Hematopoietic multipotent progenitor cell treated with erythropoietin and hydrocortisone succinate and interleukin-3 and kit ligand, for 6 days (in vitro differentiated cells): Measurements from ENCODE around the gene ANXA3.
"Not testable (repeated sequence)": the region's sequence is repeated elsewhere in the genome, so short reads cannot be mapped to it uniquely, and the experiment has no call there.

Experiments used
- DNase-seq: peaks from one replicate; pipeline ENCODE4 v3.0.0-alpha.2; 2015

The ANXA3 gene

GRCh38 chr4:78551420-78552351 is at the start of gene ANXA3:
ANXA3 (plus strand) TSS chr4:78551770; CDS start chr4:78554474, 2,704 bp downstream.
- peak; percentile 40 for DNase-seq

DNA sequence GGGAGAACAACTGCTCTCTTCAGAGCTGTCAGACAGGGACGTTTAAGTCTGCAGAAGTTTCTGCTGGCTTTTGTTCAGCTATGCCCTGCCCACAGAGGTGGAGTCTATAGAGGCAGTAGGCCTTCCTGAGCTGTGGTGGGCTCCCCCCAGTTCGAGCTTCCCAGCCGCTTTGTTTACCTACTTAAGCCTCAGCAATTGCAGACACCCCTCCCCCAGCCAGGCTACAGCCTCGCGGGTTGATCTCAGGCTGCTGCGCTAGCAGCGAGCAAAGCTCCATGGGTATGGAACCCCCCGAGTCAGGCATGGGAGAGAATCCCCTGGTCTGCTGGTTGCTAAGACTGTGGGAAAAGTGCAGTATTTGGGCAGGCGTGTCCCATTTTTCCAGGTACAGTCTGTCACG is 45.3 kb upstream of the ANXA3 start:
- DNase-seq: not testable (repeated sequence)

DNA sequence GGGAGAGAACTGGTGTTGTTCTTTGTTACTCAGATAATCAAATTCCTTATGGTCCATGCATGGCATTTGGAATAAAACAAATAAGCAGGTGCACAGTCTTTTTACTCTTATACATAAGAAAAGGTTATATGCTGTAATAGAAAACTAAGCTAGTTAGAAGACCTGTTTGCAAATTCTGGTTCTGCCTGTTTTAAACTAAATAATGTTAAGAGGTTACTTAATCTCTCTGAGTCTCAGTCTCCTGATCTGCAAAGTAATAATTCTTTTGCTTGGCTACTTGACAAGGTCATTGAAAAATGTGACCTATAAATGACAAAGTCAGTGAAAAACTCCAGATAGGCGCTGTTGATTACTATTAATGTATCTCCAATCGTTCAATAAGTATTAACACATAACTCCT is 42.5 kb upstream of the ANXA3 start:
- no peak for DNase-seq

DNA sequence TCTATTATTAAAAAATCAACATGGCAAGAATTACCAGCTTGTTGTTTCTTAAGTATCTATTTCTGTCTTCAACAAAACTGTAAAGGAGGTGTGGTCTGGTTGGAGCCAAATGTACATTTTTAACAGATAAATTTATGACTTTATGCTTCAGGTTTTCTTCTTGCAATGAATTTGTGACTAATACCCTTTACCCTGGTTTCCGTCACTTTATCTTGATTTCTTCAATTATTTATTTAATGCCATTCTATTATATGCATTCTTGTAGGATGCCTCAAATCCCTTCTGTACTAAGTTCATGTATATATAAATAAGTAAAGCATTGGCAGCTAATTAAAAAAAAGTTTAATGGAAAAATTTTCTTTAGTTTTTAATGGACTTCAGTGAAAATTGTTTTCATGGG is 41.5 kb upstream of the ANXA3 start:
- DNase-seq: no peak

DNA sequence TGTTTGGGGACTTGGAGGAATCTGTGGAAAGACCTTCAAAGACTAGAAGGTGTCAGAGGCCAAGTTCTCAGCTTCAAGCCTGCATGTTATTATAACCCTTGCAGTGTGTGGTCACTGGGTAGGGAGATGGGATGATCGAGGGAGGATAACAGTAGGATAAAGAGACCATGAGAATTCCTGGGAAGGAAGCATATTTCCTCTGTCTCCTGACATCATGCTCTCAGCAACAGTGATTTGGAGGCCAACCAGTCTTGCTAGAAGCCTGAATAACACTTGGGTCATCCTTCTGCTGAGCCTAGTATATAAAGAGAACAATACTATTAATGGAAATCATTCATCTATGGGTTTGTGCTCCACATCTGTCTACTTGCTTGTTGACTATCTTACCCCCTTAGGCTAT is 40.9 kb upstream of the ANXA3 start:
- no peak for DNase-seq

GRCh38 chr4:78512357-78512920 is 39.1 kb upstream of the ANXA3 start:
- no peak for DNase-seq

- DNase-seq: no peak
Measured at GRCh38 chr4:78513411-78513975, 38.1 kb upstream of the ANXA3 start.

DNA sequence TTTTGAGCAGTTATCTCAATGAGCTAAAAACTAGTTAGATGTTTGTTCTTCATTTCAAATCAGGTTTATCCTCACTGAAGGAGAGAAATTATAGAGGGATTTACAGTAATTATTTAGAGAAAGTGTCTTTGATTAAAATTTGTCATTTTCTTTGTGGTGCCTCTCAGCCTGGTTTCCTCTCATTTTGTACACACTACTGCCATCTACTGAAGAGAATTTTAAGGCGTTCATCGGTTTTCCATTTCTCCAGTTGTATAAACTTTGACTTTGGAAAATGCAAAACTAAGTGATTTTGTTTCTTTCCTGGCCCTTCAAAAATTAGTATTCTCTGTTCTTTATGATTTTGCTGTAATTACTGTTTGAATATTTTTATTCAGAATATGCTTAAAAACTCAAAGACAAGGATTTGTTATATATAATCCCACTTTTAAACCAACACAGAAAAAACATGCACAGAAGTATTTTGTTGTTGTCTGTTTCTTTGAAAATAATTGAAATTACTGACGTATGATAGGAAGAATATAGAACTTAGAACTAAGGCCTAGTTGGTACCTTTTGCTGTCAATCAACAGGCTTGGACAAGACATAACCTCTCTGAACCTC is 34.4 kb upstream of the ANXA3 start:
- peak; percentile 64 for DNase-seq

DNA sequence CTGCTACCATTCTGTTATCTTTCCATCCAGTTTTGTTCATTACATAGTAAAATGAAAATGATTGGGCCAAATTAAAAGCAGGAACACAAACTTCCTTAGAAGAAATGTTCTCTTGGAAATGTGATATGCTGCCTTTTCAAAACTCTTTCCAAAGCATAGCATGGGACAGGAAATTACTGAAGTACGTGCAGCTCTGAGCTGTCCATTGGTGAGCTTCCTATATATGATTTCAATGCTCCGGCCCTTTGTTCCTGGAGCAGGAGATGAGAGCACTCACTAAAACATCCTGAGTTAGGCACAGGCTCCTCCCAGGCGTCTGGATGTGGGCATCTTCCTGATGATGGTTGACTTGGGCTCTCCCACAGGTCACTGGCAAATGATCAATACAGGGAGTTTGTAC is 33.0 kb upstream of the ANXA3 start:
- DNase-seq: no peak

DNA sequence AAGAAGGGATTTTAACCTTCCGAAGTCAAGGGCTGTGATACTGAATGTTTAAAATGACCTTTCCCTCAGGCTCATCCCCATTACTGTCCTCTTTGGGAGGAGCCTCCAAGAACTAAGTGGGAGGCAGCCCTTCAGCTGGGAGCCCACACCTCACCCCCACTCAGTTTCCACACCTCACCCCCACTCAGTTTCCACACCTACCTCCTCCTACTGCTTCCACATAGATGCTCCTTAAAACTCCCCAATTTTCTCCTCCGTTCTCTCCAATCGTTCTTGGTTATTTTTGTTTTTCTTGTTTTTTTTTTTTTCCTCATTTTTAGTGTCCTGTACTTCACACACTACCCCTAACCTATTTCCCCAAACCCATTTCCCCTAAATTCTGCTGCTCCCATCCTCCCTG is 31.6 kb upstream of the ANXA3 start:
- no peak for DNase-seq

DNA sequence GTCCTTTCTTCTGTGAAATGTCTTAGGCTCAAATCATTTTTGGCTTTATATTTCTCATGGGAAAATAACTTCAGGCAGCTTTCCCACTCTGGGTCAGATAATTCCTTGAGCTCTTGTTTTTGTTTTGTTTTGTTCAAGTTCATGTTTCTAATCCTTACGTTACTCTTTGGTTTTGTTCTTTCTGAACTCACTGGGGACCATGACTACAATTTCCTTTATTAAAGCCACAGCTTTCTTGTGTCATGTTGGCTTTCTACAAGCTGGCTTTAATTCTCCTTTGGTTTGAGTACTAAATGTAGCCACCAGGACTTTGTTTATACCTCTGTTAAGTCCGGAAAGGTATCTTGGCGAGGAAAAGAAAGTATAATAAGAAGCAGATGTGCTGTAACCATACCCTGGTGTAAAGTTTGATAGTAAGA is 30.8 kb upstream of the ANXA3 start:
- no peak for DNase-seq

GRCh38 chr4:78524009-78524408 is 27.6 kb upstream of the ANXA3 start:
- no peak for DNase-seq

DNA sequence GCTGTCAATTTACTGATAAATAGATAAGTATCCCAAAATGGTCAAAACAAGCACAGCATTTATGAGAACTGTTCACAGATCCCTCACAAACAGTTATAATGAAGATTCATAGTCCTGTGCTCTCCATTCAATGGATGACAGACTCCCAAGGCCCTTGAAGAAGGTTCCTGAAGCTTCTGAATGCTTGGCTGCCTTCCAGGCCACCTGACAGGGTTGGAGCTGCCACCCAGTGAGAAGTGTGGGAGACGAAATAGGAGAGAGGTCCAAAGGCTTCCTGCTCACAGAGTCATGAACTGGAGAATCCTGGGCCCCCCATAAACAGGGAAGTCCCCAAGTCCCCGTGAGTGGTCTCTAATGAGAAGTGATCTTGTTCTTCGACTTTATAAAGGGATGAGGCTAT is 26.0 kb upstream of the ANXA3 start:
- no peak for DNase-seq

GRCh38 chr4:78527103-78527502 is 24.5 kb upstream of the ANXA3 start:
- no peak for DNase-seq

DNA sequence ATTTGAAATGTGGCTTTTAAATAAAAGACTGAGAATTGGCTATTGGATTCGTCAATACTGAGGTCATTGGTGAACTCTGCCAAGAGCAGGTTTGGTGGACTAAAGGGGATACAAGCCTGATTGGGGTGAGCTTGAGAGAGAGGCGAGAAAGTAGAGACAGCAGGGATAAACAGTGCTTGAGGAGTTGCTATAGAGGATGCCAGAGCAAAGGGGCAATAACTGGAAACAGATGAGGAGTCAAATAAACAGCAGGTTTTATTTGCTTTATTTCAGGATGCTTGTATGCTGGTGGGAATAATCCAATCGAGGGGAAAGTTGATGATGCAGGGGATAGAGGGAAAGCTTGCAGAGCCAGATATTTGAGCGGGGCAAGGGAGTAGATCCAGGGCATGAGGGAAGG is 24.0 kb upstream of the ANXA3 start:
- no peak for DNase-seq

- no peak for DNase-seq
Measured at GRCh38 chr4:78528327-78528726, 23.2 kb upstream of the ANXA3 start.

GRCh38 chr4:78529569-78530209 is 21.9 kb upstream of the ANXA3 start:
- DNase-seq: no peak

- no peak for DNase-seq
Measured at GRCh38 chr4:78532046-78532445, 19.5 kb upstream of the ANXA3 start.

- DNase-seq: no peak
Measured at GRCh38 chr4:78533854-78534253, 17.7 kb upstream of the ANXA3 start.

- no peak for DNase-seq
Measured at GRCh38 chr4:78534286-78534955, 17.1 kb upstream of the ANXA3 start.

DNA sequence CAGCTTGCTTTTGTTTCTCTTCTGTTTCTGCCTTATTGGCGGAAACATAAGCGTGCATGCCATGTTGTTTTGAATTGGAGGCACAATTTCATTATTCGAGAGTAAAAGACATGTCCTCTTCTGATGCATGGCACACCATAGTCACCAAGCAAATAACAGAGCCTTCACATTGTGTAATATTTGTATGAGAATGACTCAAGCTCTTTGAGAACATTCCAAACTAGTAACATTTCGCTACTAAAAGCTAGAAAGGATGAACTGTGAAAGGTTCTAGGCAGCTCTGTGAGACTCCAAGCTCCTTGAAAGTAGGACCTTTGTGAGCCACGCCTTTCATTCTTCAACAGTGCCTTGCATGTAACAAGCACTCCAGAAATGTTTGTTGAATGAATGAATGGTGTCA is 9.2 kb upstream of the ANXA3 start:
- DNase-seq: no peak

GRCh38 chr4:78543424-78544125 is 8.0 kb upstream of the ANXA3 start:
- no peak for DNase-seq
